K562 (cell line): ENCODE measurements around the gene CSRNP3. TPM values are rescaled to one million over a fixed set of nuclear protein-coding genes. Genes with fewer than 3 reads are reported as not detected.

Experiments used
- ATAC-seq: fragments of 200-7000 bp; cut with Tn5 transposase; 3 replicates; pipeline ENCODE4 v1.9.1; 2020; ENCODE audit warnings: moderate library complexity
- BruUV-seq: library from RNA; stranded (reverse); fragments of 400-500 nt; replicated peaks from 2 replicates; lab custom pipeline; 2021; lab: Mats Ljungman, UMichigan
- CTCF ChIA-PET: fragments of 300-600 bp; formaldehyde crosslinking; extraction: SDS; loops from one replicate; lab custom pipeline; 2021; ENCODE audit warnings: low intra/inter-chr PET ratio; lab: Yijun Ruan, JAX
- POLR2A ChIA-PET: fragments of 300-600, 350-650 bp; sonication (Branson Sonifier 250); formaldehyde crosslinking; extraction: SDS; loops from one replicate; lab custom pipeline; 2021; ENCODE audit warnings: antibody characterized with exemption, inconsistent platforms; lab: Yijun Ruan, JAX
- DNase-seq, 4 experiments: peaks; one replicate each; pipeline versions ENCODE4 v3.0.0 to v3.0.0-alpha.2; 2011 to 2018; ENCODE audit warnings: low spot score in 3 of 4, mixed read lengths in 3 of 4; ENCODE audit errors: extremely low read depth in 1 of 4
- FAIRE-seq: peaks from 2 replicates; lab custom pipeline; 2011; peaks lifted over from hg19 to GRCh38; lab: Jason Lieb, UNC
- H2AFZ ChIP-seq: 2 replicates; pipeline ENCODE4 v1.6.0; 2011; ENCODE audit warnings: low read depth, low read length, control low read depth, inconsistent platforms
- H3K27ac ChIP-seq: fragments of 200-600 bp; 3 replicates; pipeline ENCODE4 v1.8.0; 2011; ENCODE audit warnings: low read depth, mild to moderate bottlenecking, control low read depth, inconsistent platforms, low read length, moderate library complexity, mixed read lengths; ENCODE audit errors: extremely low read depth
- H3K27me3 ChIP-seq, 2 experiments: fragments of 300-600 bp in 1 of 2; 2 replicates in 1 of 2; 3 replicates in 1 of 2; pipeline versions ENCODE4 v1.6.0 to v1.8.0; 2011; ENCODE audit warnings: inconsistent platforms in 2 of 2, low read length in 2 of 2, mild to moderate bottlenecking in 1 of 2, mixed read lengths in 1 of 2, moderate library complexity in 1 of 2; ENCODE audit not compliant: control insufficient read depth in 2 of 2, insufficient read depth in 2 of 2
- H3K36me3 ChIP-seq: fragments of 300-600 bp; 3 replicates; pipeline ENCODE4 v1.8.0; 2011; ENCODE audit warnings: mild to moderate bottlenecking, low read length, inconsistent platforms; ENCODE audit not compliant: control insufficient read depth, insufficient read depth
- H3K4me1 ChIP-seq, 2 experiments: fragments of 200-600 bp in 1 of 2; replicated peaks in 1 of 2; 2 replicates in 1 of 2; 3 replicates in 1 of 2; pipeline versions ENCODE4 v1.5.1 to v1.8.0; 2011; ENCODE audit warnings: inconsistent platforms in 2 of 2, low read length in 2 of 2, mild to moderate bottlenecking in 1 of 2, mixed read lengths in 1 of 2, moderate library complexity in 1 of 2; ENCODE audit not compliant: control insufficient read depth in 2 of 2, insufficient read depth in 2 of 2
- H3K4me2 ChIP-seq: 2 replicates; pipeline ENCODE4 v1.6.1; 2011; ENCODE audit warnings: low read length, control low read depth, inconsistent platforms, mixed read lengths; ENCODE audit not compliant: insufficient read depth
- H3K4me3 ChIP-seq: fragments of 200-600 bp; sonication (generic), shearing (Covaris generic); 2 replicates; pipeline ENCODE4 v1.5.1; 2016; ENCODE audit warnings: control low read depth, inconsistent platforms
- H3K79me2 ChIP-seq: fragments of 200-600 bp; 3 replicates; pipeline ENCODE4 v1.8.0; 2011; ENCODE audit warnings: low read length, inconsistent platforms; ENCODE audit not compliant: control insufficient read depth, insufficient read depth
- H3K9ac ChIP-seq, 2 experiments: 2 replicates each; pipeline versions ENCODE4 v1.6.0 to v1.6.1; 2011; ENCODE audit warnings: low read depth in 2 of 2, low read length in 2 of 2, control low read depth in 1 of 2, inconsistent platforms in 1 of 2, mild to moderate bottlenecking in 1 of 2, mixed read lengths in 1 of 2; ENCODE audit not compliant: insufficient read depth in 1 of 2
- H3K9me1 ChIP-seq: one replicate; pipeline ENCODE4 v1.6.0; 2011; ENCODE audit warnings: inconsistent platforms, mild to moderate bottlenecking, low read length, moderate library complexity; ENCODE audit not compliant: control insufficient read depth, insufficient read depth
- H3K9me3 ChIP-seq: replicated peaks from 2 replicates; pipeline ENCODE4 v1.5.1; 2011; ENCODE audit warnings: low read depth, low read length, inconsistent platforms; ENCODE audit not compliant: control insufficient read depth, insufficient read depth
- H4K20me1 ChIP-seq: replicated peaks from 2 replicates; pipeline ENCODE4 v1.6.1; 2011; ENCODE audit warnings: low read length, inconsistent platforms, mixed read lengths; ENCODE audit not compliant: control insufficient read depth, insufficient read depth
- ARID1B ChIP-seq: fragments of 450-650 bp; IDR thresholded peaks from 2 replicates; pipeline ENCODE4 v1.6.1; 2016; ENCODE audit warnings: antibody characterized with exemption, mild to moderate bottlenecking, inconsistent platforms
- HNRNPK ChIP-seq: fragments of 200-400 bp; formaldehyde crosslinking; IDR thresholded peaks from one replicate; pipeline ENCODE4 v1.6.1; 2018; ENCODE audit warnings: mild to moderate bottlenecking, low read depth, low read length; ENCODE audit not compliant: poor library complexity, severe bottlenecking
- L3MBTL2 ChIP-seq: fragments of 450-650 bp; IDR thresholded peaks from 2 replicates; pipeline ENCODE4 v1.6.1; 2016; ENCODE audit warnings: mild to moderate bottlenecking, moderate library complexity
- PHF20 ChIP-seq: fragments of 450-650 bp; IDR thresholded peaks from 2 replicates; pipeline ENCODE4 v1.6.1; 2018; ENCODE audit not compliant: partially characterized antibody
- ZNF316 ChIP-seq: fragments of 450-650 bp; IDR thresholded peaks from 2 replicates; pipeline ENCODE4 v1.6.1; 2016
- ZNF41 ChIP-seq: fragments of 250-450 bp; sonication (Bioruptor Pico); conservative IDR thresholded peaks from 2 replicates; pipeline ENCODE4 v1.4.0; 2020; ENCODE audit warnings: mild to moderate bottlenecking
- ZNF584 ChIP-seq: fragments of 200-800 bp; sonication (Bioruptor generic); IDR thresholded peaks from 2 replicates; pipeline ENCODE4 v1.6.1; 2016; ENCODE audit warnings: low read depth, mild to moderate bottlenecking, missing genetic modification characterization, missing compliant biosample characterization
- ZNF695 ChIP-seq: fragments of 450-650 bp; formaldehyde crosslinking; IDR thresholded peaks from 2 replicates; pipeline ENCODE4 v1.4.0; 2020; ENCODE audit warnings: mild to moderate bottlenecking, moderate library complexity
- WGBS: fragments of 100-300 bp; shearing (Covaris generic); methylation state at CpG from one replicate; pipeline ENCODE4 v1.1.6; 2016; ENCODE audit warnings: low coverage, mixed read lengths; ENCODE audit not compliant: insufficient coverage; ENCODE audit errors: missing lambda C conversion rate; 5-methylcytosine and 5-hydroxymethylcytosine counted together
- in situ Hi-C: fragments of 300-500 bp; cut with MboI; formaldehyde crosslinking; loops from 4 replicates; pipeline ENCODE4 v1.15.0; 2018; ENCODE audit warnings: inconsistent platforms, mixed read lengths
- intact Hi-C: fragments of 100-400 bp; cut with micrococcal nuclease; formaldehyde crosslinking; loops from 2 replicates; pipeline ENCODE4 v1.14.2; 2022
- polyA plus RNA-seq, 8 experiments: library from polyadenylated mRNA; depleted of rRNA in 4 of 8; stranded (reverse) in 5 of 8; unstranded in 3 of 8; fragments of >200 nt; fragmentation: Nextera tagmentation in 2 of 8; fragmentation: Illumina TruSeq in 1 of 8; extraction: Ambion mirVana in 2 of 8; extraction: Trizol in 1 of 8; gene quantifications; 2 replicates each; pipeline versions ENCODE4 v1.2.1 to v1.2.3, GENCODE V29; 2011 to 2014; ENCODE audit warnings: inconsistent platforms in 1 of 8, missing spikeins in 1 of 8
- total RNA-seq, 7 experiments: library from RNA; depleted of rRNA in 6 of 7; stranded (reverse); fragments of >200 nt in 6 of 7; fragmentation: Illumina TruSeq in 2 of 7; extraction: Trizol in 2 of 7; gene quantifications; 2 replicates each; pipeline versions ENCODE4 v1.2.1 to v1.2.3, GENCODE V29; 2011 to 2021; ENCODE audit warnings: low replicate concordance in 1 of 7

The CSRNP3 gene
- total and polyA plus RNA-seq, 9 of the 15 experiments (the other 6 are each of a cell fraction or from before 2014, with no cell fraction given) = not detected

DNA sequence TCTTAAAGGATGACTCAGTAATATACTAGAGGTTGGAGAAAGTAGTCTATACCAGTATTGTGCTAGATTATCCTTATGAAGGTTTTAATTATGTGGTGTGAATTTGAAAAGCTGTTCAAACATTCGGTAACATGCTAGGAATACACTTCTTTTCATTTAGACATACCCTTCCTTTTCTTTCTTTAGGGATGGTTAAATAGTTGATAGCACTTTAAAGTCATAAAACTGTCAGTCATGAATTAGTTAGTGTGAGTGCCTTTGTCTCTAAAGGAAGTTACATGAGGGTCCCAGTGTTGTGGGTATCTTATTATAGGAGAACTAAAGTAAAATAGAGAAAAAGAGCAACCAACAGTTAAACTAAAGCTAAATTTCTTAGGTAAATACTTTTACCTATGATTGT lies 149.3 kb downstream of the CSRNP3 start:
- intact Hi-C loops (no loop called here), in situ Hi-C loops (no loop called here)
- Histone ChIP-seq H2AFZ (no peak overlapping the region), H3K4me2 (no peak overlapping the region), H3K4me1 (no peaks in the 10 kb centered on the region), H3K27ac (no peak overlapping the region), H3K9me3 (no peaks in the 10 kb centered on the region), H3K9me1 (no peaks in the 10 kb centered on the region), H3K79me2 (no peaks in the 10 kb centered on the region), H3K27me3 (no peaks in the 10 kb centered on the region), H3K9ac (no peak overlapping the region), H3K4me3 (no peak overlapping the region), H3K36me3 (no peaks in the 10 kb centered on the region), H4K20me1 (no peaks in the 10 kb centered on the region)
- BruUV-seq = no TSS peak
- DNase-seq = no peak
- 0% methylated on average over 1 of the region's 1 CpG for WGBS
- no peak for TF ChIP-seq ZNF316
- TF ChIP-seq ZNF41 (CRISPR knock-in tag) = no peak
- FAIRE-seq = no peak
- CTCF ChIA-PET = no interaction called here
- ATAC-seq = no peak
- POLR2A ChIA-PET = no interaction called here

DNA sequence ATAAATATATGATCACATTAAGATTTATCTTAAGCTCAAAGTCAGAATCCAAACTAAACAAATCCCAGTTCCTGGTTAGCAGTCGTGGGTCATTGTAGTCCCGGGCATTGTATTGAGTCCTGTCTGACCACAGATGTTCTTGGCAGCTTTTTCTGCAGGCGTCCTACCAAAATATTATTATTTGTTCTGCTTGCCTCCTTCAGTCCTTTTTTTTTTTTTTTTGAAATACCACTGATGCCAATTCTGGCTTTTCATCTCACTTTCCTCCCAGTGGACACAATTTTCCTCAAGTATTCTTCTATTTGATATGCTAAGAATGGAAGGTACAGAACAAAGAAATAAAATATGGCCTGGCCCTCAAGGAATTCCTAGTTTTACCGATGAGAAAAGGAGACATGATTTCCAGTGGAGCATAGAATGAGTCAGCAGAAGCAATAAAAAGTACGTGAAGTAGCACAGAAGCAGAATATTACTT lies 151.6 kb downstream of the CSRNP3 start:
- WGBS = under 1% methylated on average over 5 of the region's 5 CpGs

More for the DNA sequence above, 151.6 kb downstream of the CSRNP3 start:
- BruUV-seq = no TSS peak
- Histone ChIP-seq H3K9ac (no peak overlapping the region), H3K4me1 (no peaks in the 10 kb centered on the region), H3K4me2 (no peak overlapping the region), H2AFZ (no peak overlapping the region), H3K4me3 (no peak overlapping the region), H3K27me3 (no peaks in the 10 kb centered on the region), H3K27ac (no peak overlapping the region), H3K36me3 (no peaks in the 10 kb centered on the region), H3K79me2 (no peaks in the 10 kb centered on the region), H3K9me3 (no peaks in the 10 kb centered on the region), H3K9me1 (no peaks in the 10 kb centered on the region), H4K20me1 (no peaks in the 10 kb centered on the region)
- POLR2A ChIA-PET = no interaction called here
- ATAC-seq (no peak), FAIRE-seq (no peak), DNase-seq (no peak)
- CTCF ChIA-PET = no interaction called here
- in situ Hi-C loops = no loop called here
- TF ChIP-seq ZNF695 (CRISPR knock-in tag) (no peak), ZNF584 (CRISPR knock-in tag) (no peak), PHF20 (no peak), L3MBTL2 (no peak), ARID1B (no peak), HNRNPK (no peak)
- intact Hi-C loops = no loop called here
